22Rv1 (cell line): ENCODE data around the gene VAMP3.

ENCODE experiments used
- CTCF ChIP-seq: fragments of 450-650 bp; IDR thresholded peaks from 2 replicates; pipeline ENCODE4 v1.5.1; 2017; ENCODE audit warnings: mild to moderate bottlenecking
- ZFX ChIP-seq: fragments of 450-650 bp; IDR thresholded peaks from 2 replicates; pipeline ENCODE4 v1.6.1; 2017; ENCODE audit warnings: antibody characterized with exemption, borderline replicate concordance

DNA sequence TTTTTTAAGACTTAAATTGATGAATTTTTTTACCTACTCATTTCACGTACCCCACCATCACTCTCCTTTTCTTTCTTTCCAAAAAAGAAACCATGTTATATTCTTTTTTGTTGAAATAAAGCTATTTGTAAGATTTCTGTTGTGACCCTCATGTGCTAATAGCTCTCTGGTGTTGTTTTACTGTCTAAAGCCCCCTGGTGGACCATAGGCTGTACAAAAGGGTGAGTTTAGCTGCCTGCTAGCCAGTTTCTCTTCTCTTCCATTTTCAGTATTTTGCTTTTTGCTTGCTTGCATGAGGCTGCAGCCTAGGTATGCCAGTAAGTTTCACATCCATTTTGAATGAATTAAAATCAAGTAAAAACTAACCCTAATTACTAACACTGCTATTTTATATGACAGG is 15.6 kb upstream of the VAMP3 start:
- TF ChIP-seq CTCF, result no peak
- TF ChIP-seq ZFX, result no peak
